ENCODE data around the gene ADAMTS14.

ADAMTS14 gene

DNA sequence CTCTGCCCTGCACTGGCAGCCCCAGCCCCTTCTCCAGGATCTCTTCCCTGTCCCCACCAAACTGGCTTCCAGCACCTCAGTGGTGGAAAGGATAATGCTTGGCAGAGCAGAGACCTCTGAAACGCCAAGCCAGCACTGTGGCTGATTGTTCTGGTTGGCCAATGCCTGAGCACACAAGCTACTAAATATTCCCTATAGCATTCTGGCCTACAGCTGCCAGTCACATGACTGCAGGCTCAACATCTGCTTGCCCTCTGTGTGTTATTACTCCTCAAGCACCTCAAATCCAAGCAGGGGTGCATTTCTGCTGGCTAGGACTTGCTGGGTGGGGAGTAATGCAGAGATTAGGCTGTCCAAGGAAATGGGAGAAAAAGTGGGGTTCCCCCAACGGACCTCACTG is 106.8 kb downstream of the ADAMTS14 start:
- no peak for TF ChIP-seq CTCF (IDR thresholded peaks at IDR 0.05; ENCODE audit: control insufficient read depth, insufficient read depth, low read depth, low read length, missing control alignments)
- DNase-seq (ENCODE audit: low read depth), result no peak
- no peak overlapping the region for H3K4me3 ChIP-seq (ENCODE audit: control insufficient read depth, low read depth, low read length)

GRCh38 chr10:70779511-70780369 is 107.4 kb downstream of the ADAMTS14 start:
- TF ChIP-seq CTCF (IDR thresholded peaks at IDR 0.05; ENCODE audit: control insufficient read depth, insufficient read depth, low read depth, low read length, missing control alignments), result no peak
- no peak overlapping the region for H3K4me3 ChIP-seq (ENCODE audit: control insufficient read depth, low read depth, low read length)
- DNase-seq (ENCODE audit: low read depth), result no peak

DNA sequence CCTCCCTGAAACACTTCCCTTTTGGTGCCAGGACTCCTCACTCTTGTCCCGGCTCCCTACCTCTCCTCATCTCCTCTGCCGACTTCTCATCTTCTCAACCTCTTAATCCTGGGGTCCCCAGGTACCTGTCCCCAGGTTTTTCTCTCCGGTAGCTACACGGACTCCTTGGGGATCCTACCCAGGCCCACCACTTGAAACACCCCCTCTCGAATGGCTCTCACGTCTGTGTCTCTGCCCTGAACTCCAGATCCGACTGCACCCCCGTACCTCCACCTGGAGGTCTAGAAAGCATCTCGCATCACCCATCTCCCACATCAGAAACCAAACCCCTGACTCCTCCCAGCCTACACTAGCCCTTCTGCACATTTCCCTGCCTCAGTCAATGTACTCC is 108.1 kb downstream of the ADAMTS14 start:
- no peak for TF ChIP-seq CTCF (IDR thresholded peaks at IDR 0.05; ENCODE audit: control insufficient read depth, insufficient read depth, low read depth, low read length, missing control alignments)
- H3K4me3 ChIP-seq (ENCODE audit: control insufficient read depth, low read depth, low read length), result no peak overlapping the region
- DNase-seq (ENCODE audit: low read depth), result no peak

- DNase-seq (ENCODE audit: low read depth), result no peak
- no peak overlapping the region for H3K4me3 ChIP-seq (ENCODE audit: control insufficient read depth, low read depth, low read length)
- no peak for TF ChIP-seq CTCF (IDR thresholded peaks at IDR 0.05; ENCODE audit: control insufficient read depth, insufficient read depth, low read depth, low read length, missing control alignments)
These were observed 108.5 kb downstream of the ADAMTS14 start for GRCh38 chr10:70780772-70781171.

DNA sequence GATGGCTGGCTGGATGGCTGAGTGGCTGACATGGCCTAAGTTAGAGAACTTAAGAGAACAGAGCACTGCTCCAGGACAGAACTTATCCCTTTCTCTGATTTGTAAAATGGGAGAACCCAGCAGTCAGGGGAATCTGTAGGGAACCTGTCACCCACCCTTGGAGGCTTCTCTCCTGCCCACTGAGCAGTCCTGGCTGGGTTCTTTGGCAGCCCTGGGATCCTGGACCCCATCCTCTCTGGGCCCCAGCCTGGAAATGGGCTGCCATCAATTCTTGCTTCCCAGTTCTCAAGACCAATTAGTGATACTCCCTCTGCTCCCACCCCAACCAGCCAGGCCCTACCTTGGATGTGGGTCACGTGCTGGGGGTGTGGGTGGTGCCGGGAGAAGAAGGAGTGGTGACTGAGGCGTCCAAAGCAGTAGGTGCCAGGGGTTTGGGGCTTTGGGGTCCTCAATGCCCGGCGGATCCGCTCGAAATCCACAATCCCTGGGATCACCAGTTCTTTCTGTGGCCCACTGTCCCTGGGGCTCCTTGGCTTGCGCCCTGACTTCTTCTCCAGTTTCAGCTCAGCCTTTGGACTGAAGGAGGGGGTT is 109.2 kb downstream of the ADAMTS14 start:
- TF ChIP-seq CTCF (IDR thresholded peaks at IDR 0.05; ENCODE audit: control insufficient read depth, insufficient read depth, low read depth, low read length, missing control alignments), result no peak
- DNase-seq (ENCODE audit: low read depth), result no peak
- no peak overlapping the region for H3K4me3 ChIP-seq (ENCODE audit: control insufficient read depth, low read depth, low read length)

DNA sequence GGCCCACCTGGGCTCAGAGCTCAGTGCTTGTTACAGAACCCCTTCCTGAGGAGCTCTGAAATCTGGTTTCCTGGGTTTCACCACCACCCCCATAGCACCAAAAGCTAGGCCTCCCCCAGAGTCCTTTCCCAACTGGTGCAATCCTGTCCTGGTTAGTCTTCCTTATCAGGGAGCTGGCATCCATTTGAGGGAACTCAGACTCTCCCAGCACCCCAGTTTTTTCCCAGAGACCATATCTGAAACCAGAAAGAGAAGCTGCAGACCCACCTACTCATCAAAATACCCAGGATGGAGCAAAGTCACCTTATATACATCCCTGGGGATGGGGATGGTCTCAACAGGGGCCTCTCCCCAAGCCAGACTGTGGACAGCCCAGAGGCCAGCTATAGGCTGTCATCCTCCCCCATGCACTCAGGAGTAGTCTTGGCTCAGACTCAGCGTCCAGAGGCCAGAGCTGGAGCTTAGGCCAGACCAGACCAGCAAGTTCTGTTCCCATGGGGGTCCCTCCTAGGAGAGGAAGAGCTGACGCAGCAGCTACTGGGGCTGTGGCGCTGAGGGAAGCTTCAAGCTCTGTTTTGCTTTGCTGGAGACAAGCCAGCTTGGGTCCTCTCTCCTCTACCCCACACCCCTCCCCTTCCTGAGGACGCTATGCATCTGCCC is 109.9 kb downstream of the ADAMTS14 start:
- no peak overlapping the region for H3K4me3 ChIP-seq (ENCODE audit: control insufficient read depth, low read depth, low read length)
- no peak for TF ChIP-seq CTCF (IDR thresholded peaks at IDR 0.05; ENCODE audit: control insufficient read depth, insufficient read depth, low read depth, low read length, missing control alignments)
- DNase-seq (ENCODE audit: low read depth), result no peak
